GM12891 (cell line): ENCODE measurements around the gene FBN1.

Source experiments
- POLR2A ChIP-seq: IDR thresholded peaks from 2 replicates; pipeline ENCODE4 v1.6.1; 2011; ENCODE audit warnings: low read depth, low read length, control low read depth
- POLR2AphosphoS5 ChIP-seq: IDR thresholded peaks from 2 replicates; pipeline ENCODE4 v1.6.1; 2011; ENCODE audit warnings: low read depth, low read length, control low read depth
- SPI1 ChIP-seq: IDR thresholded peaks from 2 replicates; pipeline ENCODE4 v1.6.1; 2011; ENCODE audit warnings: low read depth, low read length, control low read depth
- TAF1 ChIP-seq: IDR thresholded peaks from 2 replicates; pipeline ENCODE4 v1.6.1; 2011; ENCODE audit warnings: low read depth, low read length, control low read depth

DNA sequence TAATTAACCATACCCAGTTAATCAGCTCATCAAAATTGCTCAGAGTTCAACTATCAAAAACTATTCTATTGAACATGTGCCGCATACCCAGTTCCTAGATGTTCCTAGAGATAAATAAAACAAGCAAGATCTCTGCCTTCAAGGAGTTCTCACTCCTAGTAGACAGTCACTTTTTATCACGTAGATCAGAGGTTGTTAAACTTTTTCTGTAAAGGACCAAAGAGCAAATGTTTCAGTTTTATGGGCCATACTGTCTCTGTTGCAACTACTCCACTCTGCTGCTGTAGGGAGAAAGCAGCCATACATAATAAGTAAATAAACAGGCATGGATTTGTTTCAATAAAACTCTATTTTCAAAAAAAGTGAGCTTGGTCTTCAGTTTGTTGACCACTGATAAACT is 7.9 kb downstream of the FBN1 start:
- TF ChIP-seq POLR2AphosphoS5 (no peak), POLR2A (no peak), TAF1 (no peak), SPI1 (no peak)
